HG03064 (cell line): Measurements from ENCODE around the gene RPEL1.
"Not testable (repeated sequence)": the region's sequence is repeated elsewhere in the genome, so short reads cannot be mapped to it uniquely, and the experiment has no call there.

Experiments used
- ATAC-seq: cut with Tn5 transposase; IDR thresholded peaks from one replicate; pipeline ENCODE4 v1.9.1; 2021; ENCODE audit warnings: low read depth; ENCODE audit not compliant: unreplicated experiment

The RPEL1 gene

DNA sequence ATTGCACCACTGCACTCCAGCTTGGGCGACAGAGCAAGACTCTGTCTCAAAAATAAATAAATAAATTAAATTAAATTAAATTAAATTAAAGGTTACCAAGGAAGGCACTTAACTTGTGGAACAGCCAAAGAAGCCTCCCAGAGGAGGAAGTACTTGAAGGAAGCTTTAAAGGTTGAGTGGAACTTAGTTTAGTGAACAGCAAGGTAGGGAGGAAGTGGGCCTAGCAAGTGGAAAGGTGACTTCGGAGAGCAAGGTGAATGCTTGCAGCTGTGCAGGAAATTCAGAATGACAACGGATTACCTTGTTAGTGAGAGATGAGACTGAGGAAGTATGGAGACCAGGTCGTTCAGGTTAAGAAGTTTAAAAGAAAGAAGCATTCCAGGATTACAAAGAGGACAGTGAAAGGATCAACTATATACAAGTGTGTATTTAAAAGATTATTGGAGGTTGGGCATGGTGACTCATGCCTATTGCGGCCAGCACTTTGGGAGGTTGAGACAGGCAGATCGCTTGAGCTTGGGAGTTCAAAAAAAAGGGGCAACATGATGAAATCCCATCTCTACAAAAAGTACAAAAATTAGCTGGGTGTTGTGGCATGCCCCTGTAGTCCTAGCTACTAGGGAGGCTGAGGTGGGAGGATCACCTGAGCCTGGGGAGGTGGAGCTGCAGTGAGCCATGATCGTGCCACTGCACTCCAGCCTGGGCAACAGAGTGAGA is 12.8 kb upstream of the RPEL1 start:
- no peak for ATAC-seq

- ATAC-seq, result no peak
These were observed 9.9 kb upstream of the RPEL1 start for GRCh38 chr10:103235775-103236174.

GRCh38 chr10:103238506-103239252 is 7.0 kb upstream of the RPEL1 start:
- no peak for ATAC-seq

- ATAC-seq, result no peak
These were observed 4.2 kb upstream of the RPEL1 start for GRCh38 chr10:103241262-103242011.

GRCh38 chr10:103244666-103245271 is 918 bp upstream of the RPEL1 start:
- ATAC-seq, result no peak

- ATAC-seq, result no peak
These were observed 637 bp downstream of the RPEL1 start for GRCh38 chr10:103246324-103246723.

- ATAC-seq, result no peak
These were observed 8.4 kb downstream of the RPEL1 start for GRCh38 chr10:103254113-103254512.

GRCh38 chr10:103254538-103255325 is 9.0 kb downstream of the RPEL1 start:
- no peak for ATAC-seq

- no peak for ATAC-seq
These were observed 10.9 kb downstream of the RPEL1 start for GRCh38 chr10:103256613-103257012.

DNA sequence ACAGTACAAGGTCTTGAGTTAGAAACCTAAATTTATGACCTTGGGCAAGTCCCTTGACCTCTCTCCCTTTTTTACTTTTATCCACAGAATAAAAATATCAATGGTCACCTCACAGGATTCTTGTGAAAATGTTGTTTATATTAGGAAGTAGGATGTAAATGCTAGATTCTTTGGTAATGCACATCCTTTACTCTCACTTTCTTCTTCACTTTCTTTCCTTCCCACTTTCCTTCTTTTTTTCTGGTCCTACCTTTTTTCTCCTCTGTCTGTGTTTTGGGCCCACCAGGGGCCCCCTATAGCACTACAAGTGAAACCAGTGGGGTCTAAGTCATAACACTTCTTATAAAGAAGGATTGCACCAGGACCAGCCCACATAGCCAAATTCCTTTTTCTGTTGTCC is 12.1 kb downstream of the RPEL1 start:
- ATAC-seq, result no peak

- ATAC-seq, result not testable (repeated sequence)
These were observed 13.2 kb downstream of the RPEL1 start for GRCh38 chr10:103258928-103259327.

DNA sequence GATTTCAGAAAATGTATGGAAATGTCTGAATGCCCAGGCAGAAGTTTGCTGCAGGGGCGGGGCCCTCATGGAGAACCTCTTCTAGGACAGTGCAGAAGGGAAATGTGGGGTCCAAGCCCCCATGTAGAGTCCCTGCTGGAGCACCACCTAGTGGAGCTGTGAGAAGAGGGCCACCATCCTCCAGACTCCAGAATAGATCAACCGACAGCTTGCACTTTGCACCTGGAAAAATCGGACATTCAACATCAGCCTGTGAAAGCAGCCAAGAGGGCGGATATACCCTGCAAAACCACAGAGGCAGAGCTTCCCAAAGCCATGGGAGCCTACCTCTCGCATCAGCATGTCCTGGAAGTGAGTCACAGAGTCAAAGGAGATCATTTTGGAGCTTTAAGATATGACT is 14.3 kb downstream of the RPEL1 start:
- no peak for ATAC-seq

- ATAC-seq, result no peak
These were observed 16.5 kb downstream of the RPEL1 start for GRCh38 chr10:103262229-103262628.

- ATAC-seq, result no peak
These were observed 20.1 kb downstream of the RPEL1 start for GRCh38 chr10:103265717-103266329.

GRCh38 chr10:103273041-103273441 is 27.4 kb downstream of the RPEL1 start:
- ATAC-seq, result no peak

- no peak for ATAC-seq
These were observed 30.7 kb downstream of the RPEL1 start for GRCh38 chr10:103276251-103276895.

DNA sequence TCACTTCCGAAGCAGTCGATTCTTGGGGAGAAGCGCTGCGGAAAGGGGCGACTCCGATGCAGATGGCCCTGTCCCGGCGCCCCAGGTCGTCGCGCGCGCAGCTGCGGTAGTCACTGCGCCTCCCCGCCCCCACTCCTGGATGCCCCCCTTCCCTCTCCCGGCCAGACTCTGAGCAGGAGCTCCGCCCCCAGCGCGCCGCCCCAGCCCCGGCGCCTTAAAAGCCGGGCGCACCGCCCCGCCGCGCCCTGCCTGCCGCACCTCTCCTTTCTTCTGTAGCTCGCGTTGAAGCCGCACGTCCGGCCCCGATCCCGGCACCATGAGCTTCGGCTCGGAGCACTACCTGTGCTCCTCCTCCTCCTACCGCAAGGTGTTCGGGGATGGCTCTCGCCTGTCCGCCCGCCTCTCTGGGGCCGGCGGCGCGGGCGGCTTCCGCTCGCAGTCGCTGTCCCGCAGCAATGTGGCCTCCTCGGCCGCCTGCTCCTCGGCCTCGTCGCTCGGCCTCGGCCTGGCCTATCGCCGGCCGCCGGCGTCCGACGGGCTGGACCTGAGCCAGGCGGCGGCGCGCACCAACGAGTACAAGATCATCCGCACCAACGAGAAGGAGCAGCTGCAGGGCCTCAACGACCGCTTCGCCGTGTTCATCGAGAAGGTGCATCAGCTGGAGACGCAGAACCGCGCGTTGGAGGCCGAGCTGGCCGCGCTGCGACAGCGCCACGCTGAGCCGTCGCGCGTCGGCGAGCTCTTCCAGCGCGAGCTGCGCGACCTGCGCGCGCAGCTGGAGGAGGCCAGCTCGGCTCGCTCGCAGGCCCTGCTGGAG is 31.4 kb downstream of the RPEL1 start, which contains the start of gene INA:
TSS of gene INA (plus strand) at position 243 of the 817 bp plus-strand sequence. CDS start at position 317, 74 bp downstream.
- no peak for ATAC-seq
